Fibroblast of lung (primary cell): ENCODE data around the gene PPIL6.

Experiments used
- CTCF ChIP-seq, 2 donors: IDR thresholded peaks in 1 of 2; conservative IDR thresholded peaks in 1 of 2; 1 replicate in 1 of 2; 2 replicates in 1 of 2; pipeline ENCODE4 v1.5.1; 2011 to 2012; ENCODE audit warnings: low read length in 2 of 2, control low read depth in 1 of 2, inconsistent platforms in 1 of 2, low read depth in 1 of 2, mild to moderate bottlenecking in 1 of 2
- EZH2 ChIP-seq: IDR thresholded peaks from 2 replicates; pipeline ENCODE4 v1.5.1; 2012; ENCODE audit warnings: low read length, control low read depth, mild to moderate bottlenecking; ENCODE audit errors: missing control alignments

GRCh38 chr6:109362102-109362884 is 78.1 kb downstream of the PPIL6 start:
- no peak for TF ChIP-seq CTCF (conservative IDR thresholded peaks at IDR 0.05 in 1 of 2, IDR thresholded peaks at IDR 0.05 in 1 of 2; ENCODE audit: low read depth in 1 of 2, low read length in 2 of 2)
- no peak for TF ChIP-seq EZH2
